ENCODE results near the gene TAF8.

DNA sequence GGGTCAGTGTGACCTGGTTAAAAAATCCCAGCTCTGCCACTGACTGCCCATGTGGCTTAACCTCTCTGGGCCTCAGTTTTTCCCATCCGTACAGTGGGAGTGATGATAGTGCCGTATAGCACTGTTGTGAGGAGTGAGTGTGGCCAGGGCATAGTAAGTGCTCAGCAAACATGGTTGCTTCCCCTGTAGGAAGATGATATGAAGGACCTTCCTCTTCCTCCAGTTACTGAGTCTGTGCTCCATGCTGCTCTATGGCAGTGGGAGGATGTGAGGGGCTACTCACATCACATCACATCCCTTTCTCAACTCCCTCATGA lies 79.0 kb downstream of the TAF8 start:
- TF ChIP-seq, protein P1, sequence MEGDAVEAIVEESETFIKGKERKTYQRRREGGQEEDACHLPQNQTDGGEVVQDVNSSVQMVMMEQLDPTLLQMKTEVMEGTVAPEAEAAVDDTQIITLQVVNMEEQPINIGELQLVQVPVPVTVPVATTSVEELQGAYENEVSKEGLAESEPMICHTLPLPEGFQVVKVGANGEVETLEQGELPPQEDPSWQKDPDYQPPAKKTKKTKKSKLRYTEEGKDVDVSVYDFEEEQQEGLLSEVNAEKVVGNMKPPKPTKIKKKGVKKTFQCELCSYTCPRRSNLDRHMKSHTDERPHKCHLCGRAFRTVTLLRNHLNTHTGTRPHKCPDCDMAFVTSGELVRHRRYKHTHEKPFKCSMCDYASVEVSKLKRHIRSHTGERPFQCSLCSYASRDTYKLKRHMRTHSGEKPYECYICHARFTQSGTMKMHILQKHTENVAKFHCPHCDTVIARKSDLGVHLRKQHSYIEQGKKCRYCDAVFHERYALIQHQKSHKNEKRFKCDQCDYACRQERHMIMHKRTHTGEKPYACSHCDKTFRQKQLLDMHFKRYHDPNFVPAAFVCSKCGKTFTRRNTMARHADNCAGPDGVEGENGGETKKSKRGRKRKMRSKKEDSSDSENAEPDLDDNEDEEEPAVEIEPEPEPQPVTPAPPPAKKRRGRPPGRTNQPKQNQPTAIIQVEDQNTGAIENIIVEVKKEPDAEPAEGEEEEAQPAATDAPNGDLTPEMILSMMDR (conservative IDR thresholded peaks at IDR 0.05; ENCODE audit: low read depth, low read length) = no peak
- TF ChIP-seq EZH2 (IDR thresholded peaks at IDR 0.05; ENCODE audit: low read length, unreplicated experiment) (no peak), EZH2phosphoT487 (IDR thresholded peaks at IDR 0.05; ENCODE audit: borderline replicate concordance, low read length) (no peak)

All from PC-3 (cell line).